ENCODE data around the gene RMDN2. TPM values are rescaled to one million over a fixed set of nuclear protein-coding genes. Genes with fewer than 3 reads are reported as not detected.
A peak's percentile ranks its signal among the peaks of the same experiment; 100 is the strongest.

RMDN2 gene
- 21.9 TPM for total RNA-seq
- long read RNA-seq, transcript RMDN2-202 (11 exons, 1,381 nt) = major isoform, 11 of 27 reads
- long read RNA-seq, partial matches to known transcripts = 5 of 27 reads
- long read RNA-seq, other reads (novel, unspliced or antisense) = 11 of 27 reads

- Histone ChIP-seq H3K27ac (peak within 1 kb of the TSS; percentile 94), H3K9me3 (no peaks in the 10 kb centered on the region), H3K4me3 (peak within 1 kb of the TSS; percentile 77), H3K4me1 (peaks cover 22% of the 10 kb centered on the region), H3K36me3 (no peaks in the 10 kb centered on the region), H3K27me3 (ENCODE audit: low read depth) (no peaks in the 10 kb centered on the region)
- intact Hi-C loops (cut with DNase I) = no loop called here
- no peak for TF ChIP-seq CTCF (IDR thresholded peaks at IDR 0.05)
- DNase-seq (peak; percentile 96), ATAC-seq (peak; percentile 98 to 99)
Observed at GRCh38 chr2:37925063-37925897, at the start of gene RMDN2. Gene RMDN2 (plus strand): TSS chr2:37925287. CDS start chr2:37929278, 3,991 bp downstream.

GRCh38 chr2:37875403-37875906 lies 49.6 kb upstream of the RMDN2 start:
- no peaks in the 10 kb centered on the region for H3K27me3 ChIP-seq (ENCODE audit: low read depth)
- no peaks in the 10 kb centered on the region for H3K36me3 ChIP-seq
- no peak for TF ChIP-seq CTCF (IDR thresholded peaks at IDR 0.05)
- ATAC-seq = no peak
- peak overlapping the region; percentile 21 for H3K27ac ChIP-seq
- H3K9me3 ChIP-seq = no peaks in the 10 kb centered on the region
- no peak for DNase-seq
- H3K4me3 ChIP-seq = no peak overlapping the region
- intact Hi-C loops (cut with DNase I) = no loop called here
- no peaks in the 10 kb centered on the region for H3K4me1 ChIP-seq

- DNase-seq = no peak
- Histone ChIP-seq H3K4me3 (no peak overlapping the region), H3K4me1 (no peaks in the 10 kb centered on the region), H3K36me3 (no peaks in the 10 kb centered on the region), H3K27me3 (ENCODE audit: low read depth) (no peaks in the 10 kb centered on the region), H3K9me3 (no peaks in the 10 kb centered on the region), H3K27ac (no peak overlapping the region)
- no peak for ATAC-seq
- TF ChIP-seq CTCF (IDR thresholded peaks at IDR 0.05) = no peak
- intact Hi-C loops (cut with DNase I) = no loop called here
Observed at GRCh38 chr2:37876227-37876626, 48.9 kb upstream of the RMDN2 start.

GRCh38 chr2:37877457-37878315 lies 47.4 kb upstream of the RMDN2 start:
- TF ChIP-seq CTCF (IDR thresholded peaks at IDR 0.05) = peak; percentile 75

GRCh38 chr2:37878536-37878935 lies 46.6 kb upstream of the RMDN2 start:
- intact Hi-C loops (cut with DNase I) = no loop called here
- H3K27ac ChIP-seq = no peak overlapping the region
- no peak for DNase-seq

More at GRCh38 chr2:37877457-37878315, 47.4 kb upstream of the RMDN2 start:
- no peaks in the 10 kb centered on the region for H3K36me3 ChIP-seq
- H3K27me3 ChIP-seq (ENCODE audit: low read depth) = no peaks in the 10 kb centered on the region
- ATAC-seq (peak; percentile 71 to 83), DNase-seq (no peak)
- H3K4me1 ChIP-seq = no peaks in the 10 kb centered on the region
- no peaks in the 10 kb centered on the region for H3K9me3 ChIP-seq
- no peak overlapping the region for H3K4me3 ChIP-seq
- H3K27ac ChIP-seq = no peak overlapping the region
- intact Hi-C loops (cut with DNase I) = no loop called here

More at GRCh38 chr2:37878536-37878935, 46.6 kb upstream of the RMDN2 start:
- H3K27me3 ChIP-seq (ENCODE audit: low read depth) = no peaks in the 10 kb centered on the region
- no peaks in the 10 kb centered on the region for H3K36me3 ChIP-seq
- TF ChIP-seq CTCF (IDR thresholded peaks at IDR 0.05) = no peak
- no peak for ATAC-seq
- H3K9me3 ChIP-seq = no peaks in the 10 kb centered on the region
- no peaks in the 10 kb centered on the region for H3K4me1 ChIP-seq
- H3K4me3 ChIP-seq = no peak overlapping the region
